ENCODE results near the gene BCLAF1.

DNA sequence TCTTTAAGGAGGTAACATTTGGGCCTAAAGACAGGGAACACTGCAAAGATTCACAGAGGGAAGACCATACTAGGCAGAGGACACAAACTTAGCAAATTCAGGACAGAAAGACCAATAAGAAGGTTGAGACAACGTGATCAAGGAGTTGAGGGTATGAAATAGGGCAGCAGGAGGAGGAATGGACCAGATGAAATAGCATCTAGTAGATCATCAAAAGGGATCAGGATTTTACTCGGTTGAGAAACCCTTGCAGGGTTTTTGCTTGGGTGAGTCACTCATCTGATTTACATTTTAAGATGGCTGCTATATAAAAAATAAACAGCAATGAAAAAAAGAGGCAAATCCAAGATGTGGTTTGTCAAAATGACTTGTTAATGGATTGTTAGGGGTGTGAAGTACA lies 4.7 kb downstream of the BCLAF1 start:
- TF ChIP-seq, protein P1, sequence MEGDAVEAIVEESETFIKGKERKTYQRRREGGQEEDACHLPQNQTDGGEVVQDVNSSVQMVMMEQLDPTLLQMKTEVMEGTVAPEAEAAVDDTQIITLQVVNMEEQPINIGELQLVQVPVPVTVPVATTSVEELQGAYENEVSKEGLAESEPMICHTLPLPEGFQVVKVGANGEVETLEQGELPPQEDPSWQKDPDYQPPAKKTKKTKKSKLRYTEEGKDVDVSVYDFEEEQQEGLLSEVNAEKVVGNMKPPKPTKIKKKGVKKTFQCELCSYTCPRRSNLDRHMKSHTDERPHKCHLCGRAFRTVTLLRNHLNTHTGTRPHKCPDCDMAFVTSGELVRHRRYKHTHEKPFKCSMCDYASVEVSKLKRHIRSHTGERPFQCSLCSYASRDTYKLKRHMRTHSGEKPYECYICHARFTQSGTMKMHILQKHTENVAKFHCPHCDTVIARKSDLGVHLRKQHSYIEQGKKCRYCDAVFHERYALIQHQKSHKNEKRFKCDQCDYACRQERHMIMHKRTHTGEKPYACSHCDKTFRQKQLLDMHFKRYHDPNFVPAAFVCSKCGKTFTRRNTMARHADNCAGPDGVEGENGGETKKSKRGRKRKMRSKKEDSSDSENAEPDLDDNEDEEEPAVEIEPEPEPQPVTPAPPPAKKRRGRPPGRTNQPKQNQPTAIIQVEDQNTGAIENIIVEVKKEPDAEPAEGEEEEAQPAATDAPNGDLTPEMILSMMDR (IDR thresholded peaks at IDR 0.05) = no peak
- no peak for TF ChIP-seq POLR2A (IDR thresholded peaks at IDR 0.05)
